SK-N-MC (cell line): Measurements from ENCODE around the gene SH3RF3.

ENCODE experiments used
- EZH2 ChIP-seq: fragments of 200-600 bp; sonication (generic); IDR thresholded peaks from one replicate; pipeline ENCODE4 v1.6.1; 2017; ENCODE audit warnings: antibody characterized with exemption
- FOXP2 ChIP-seq: optimal IDR thresholded peaks from 2 replicates; pipeline ENCODE3; 2011; ENCODE audit warnings: mild to moderate bottlenecking, moderate library complexity; ENCODE audit not compliant: insufficient read depth; ENCODE audit errors: extremely low read length, control extremely low read depth
- POLR2AphosphoS5 ChIP-seq: IDR thresholded peaks from 2 replicates; pipeline ENCODE4 v1.6.1; 2012; ENCODE audit warnings: mild to moderate bottlenecking, low read depth, low read length, borderline replicate concordance

- no peak for TF ChIP-seq POLR2AphosphoS5
- TF ChIP-seq EZH2, result no peak
- TF ChIP-seq FOXP2, result no peak
These were observed 307.7 kb downstream of the SH3RF3 start for GRCh38 chr2:109436610-109437225.
